Measurements from ENCODE around the gene NAA15.
"Not testable (repeated sequence)": the region's sequence is repeated elsewhere in the genome, so short reads cannot be mapped to it uniquely, and the experiment has no call there.

The NAA15 gene

DNA sequence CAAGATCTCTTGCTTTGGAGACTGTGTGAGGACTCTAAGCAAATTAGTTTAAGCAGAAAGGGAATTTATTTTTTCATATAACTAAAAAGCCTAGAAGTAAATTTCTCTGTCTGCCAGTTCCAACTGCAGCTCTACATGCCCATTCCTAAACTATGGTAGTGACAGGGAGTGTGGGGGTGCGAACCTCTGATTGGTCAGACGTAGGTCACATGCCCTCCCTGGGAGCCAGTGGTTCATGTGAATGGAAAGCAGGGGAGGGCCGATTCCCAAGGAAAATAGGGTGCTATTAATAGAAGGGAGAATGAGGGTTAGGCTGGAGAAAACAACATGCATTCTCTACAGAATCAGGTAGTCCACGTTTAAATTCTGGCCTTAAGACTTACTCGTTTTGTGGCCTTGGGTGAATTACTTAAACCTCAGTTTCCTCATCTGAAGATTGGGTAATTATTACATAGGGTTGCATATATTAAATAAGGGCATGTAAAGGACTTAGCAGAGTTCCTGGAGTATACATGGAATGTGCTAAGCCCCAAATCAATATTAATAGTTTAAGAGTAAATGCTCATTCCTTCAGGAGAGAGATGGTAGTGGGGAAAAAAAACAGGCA is 159.8 kb downstream of the NAA15 start:
- H3F3A ChIP-seq (ENCODE audit: low read depth) = no peaks in the 10 kb centered on the region
- H3K9me2 ChIP-seq (replicated peaks; ENCODE audit: low read depth, low read length) = no peaks in the 10 kb centered on the region
- H3K4me3 ChIP-seq (ENCODE audit: low read length, poor library complexity, severe bottlenecking) = no peak overlapping the region
- peaks cover 27% of the 10 kb centered on the region for H3K4me1 ChIP-seq (ENCODE audit: insufficient read depth, low read length, poor library complexity, severe bottlenecking)
- H3K36me3 ChIP-seq (ENCODE audit: insufficient read depth, low read length) = no peaks in the 10 kb centered on the region
- no peak overlapping the region for H3K4me2 ChIP-seq (ENCODE audit: low read depth, low read length, poor library complexity, severe bottlenecking)
- peaks cover 17% of the 10 kb centered on the region for H4K20me1 ChIP-seq (ENCODE audit: insufficient read depth, low read length, poor library complexity, severe bottlenecking)
- no peaks in the 10 kb centered on the region for H3K27me3 ChIP-seq (ENCODE audit: insufficient read depth, low read length, poor library complexity, severe bottlenecking)
- no peak overlapping the region for H3K9ac ChIP-seq (ENCODE audit: low read depth, low read length, poor library complexity, severe bottlenecking)
- H3K9me3 ChIP-seq (ENCODE audit: insufficient read depth, low read depth, low read length) = no peaks in the 10 kb centered on the region
- H2AFZ ChIP-seq (ENCODE audit: low read length) = no peak overlapping the region
- peaks cover 35% of the 10 kb centered on the region for H3K79me2 ChIP-seq (ENCODE audit: insufficient read depth, low read length)
- TF ChIP-seq, protein P1, sequence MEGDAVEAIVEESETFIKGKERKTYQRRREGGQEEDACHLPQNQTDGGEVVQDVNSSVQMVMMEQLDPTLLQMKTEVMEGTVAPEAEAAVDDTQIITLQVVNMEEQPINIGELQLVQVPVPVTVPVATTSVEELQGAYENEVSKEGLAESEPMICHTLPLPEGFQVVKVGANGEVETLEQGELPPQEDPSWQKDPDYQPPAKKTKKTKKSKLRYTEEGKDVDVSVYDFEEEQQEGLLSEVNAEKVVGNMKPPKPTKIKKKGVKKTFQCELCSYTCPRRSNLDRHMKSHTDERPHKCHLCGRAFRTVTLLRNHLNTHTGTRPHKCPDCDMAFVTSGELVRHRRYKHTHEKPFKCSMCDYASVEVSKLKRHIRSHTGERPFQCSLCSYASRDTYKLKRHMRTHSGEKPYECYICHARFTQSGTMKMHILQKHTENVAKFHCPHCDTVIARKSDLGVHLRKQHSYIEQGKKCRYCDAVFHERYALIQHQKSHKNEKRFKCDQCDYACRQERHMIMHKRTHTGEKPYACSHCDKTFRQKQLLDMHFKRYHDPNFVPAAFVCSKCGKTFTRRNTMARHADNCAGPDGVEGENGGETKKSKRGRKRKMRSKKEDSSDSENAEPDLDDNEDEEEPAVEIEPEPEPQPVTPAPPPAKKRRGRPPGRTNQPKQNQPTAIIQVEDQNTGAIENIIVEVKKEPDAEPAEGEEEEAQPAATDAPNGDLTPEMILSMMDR (conservative IDR thresholded peaks at IDR 0.05; ENCODE audit: low read length) = no peak
- no peak for TF ChIP-seq EZH2phosphoT487 (IDR thresholded peaks at IDR 0.05; ENCODE audit: borderline replicate concordance)

DNA sequence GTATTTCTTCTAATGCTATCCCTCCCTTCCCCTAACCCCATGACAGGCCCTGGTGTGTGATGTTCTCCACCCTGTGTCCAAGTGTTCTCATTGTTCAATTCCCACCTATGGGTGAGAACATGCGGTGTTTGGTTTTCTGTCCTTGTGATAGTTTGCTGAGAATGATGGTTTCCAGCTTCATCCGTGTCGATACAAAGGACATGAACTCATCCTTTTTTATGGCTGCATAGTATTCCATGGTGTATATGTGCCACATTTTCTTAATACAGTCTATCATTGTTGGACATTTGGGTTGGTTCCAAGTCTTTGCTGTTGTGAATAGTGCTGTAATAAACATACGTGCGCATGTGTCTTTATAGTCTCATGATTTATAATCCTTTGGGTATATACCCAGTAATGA is 163.2 kb downstream of the NAA15 start:
- H3K9ac ChIP-seq (ENCODE audit: low read depth, low read length, poor library complexity, severe bottlenecking); H3K9me2 ChIP-seq (replicated peaks; ENCODE audit: low read depth, low read length); H3K4me2 ChIP-seq (ENCODE audit: low read depth, low read length, poor library complexity, severe bottlenecking); H4K20me1 ChIP-seq (ENCODE audit: insufficient read depth, low read length, poor library complexity, severe bottlenecking); H3K4me1 ChIP-seq (ENCODE audit: insufficient read depth, low read length, poor library complexity, severe bottlenecking); H3K4me3 ChIP-seq (ENCODE audit: low read length, poor library complexity, severe bottlenecking); H2AFZ ChIP-seq (ENCODE audit: low read length); H3F3A ChIP-seq (ENCODE audit: low read depth); H3K9me3 ChIP-seq (ENCODE audit: insufficient read depth, low read depth, low read length); H3K36me3 ChIP-seq (ENCODE audit: insufficient read depth, low read length); H3K27me3 ChIP-seq (ENCODE audit: insufficient read depth, low read length, poor library complexity, severe bottlenecking): not testable (repeated sequence)
- H3K79me2 ChIP-seq (ENCODE audit: insufficient read depth, low read length) = peaks cover 21% of the 10 kb centered on the region; the same call in 1 of the 2 replicates

DNA sequence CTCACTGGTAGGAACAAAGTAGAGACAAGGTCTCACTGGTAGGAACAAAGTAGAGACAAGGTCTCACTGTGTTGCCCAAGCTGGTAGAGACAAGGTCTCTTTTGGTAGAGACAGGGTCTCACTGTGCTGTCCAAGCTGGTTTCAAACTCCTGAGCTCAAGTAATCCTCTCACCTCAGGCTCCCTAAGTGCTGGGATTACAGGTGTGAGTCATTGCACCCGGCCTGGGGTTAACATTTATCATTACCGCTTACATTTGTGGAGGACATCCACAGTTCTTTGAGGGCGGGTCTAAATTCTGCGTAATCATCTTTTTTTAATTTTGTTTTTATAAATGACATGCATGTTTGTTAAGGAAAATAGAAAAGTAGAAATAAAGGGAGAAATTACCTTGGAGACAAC is 164.6 kb downstream of the NAA15 start:
- Histone ChIP-seq H3K79me2 (ENCODE audit: insufficient read depth, low read length) (peaks cover 21% of the 10 kb centered on the region; the same call in 1 of the 2 replicates), H3K4me3 (ENCODE audit: low read length, poor library complexity, severe bottlenecking) (no peak overlapping the region), H3K4me2 (ENCODE audit: low read depth, low read length, poor library complexity, severe bottlenecking) (no peak overlapping the region), H3K36me3 (ENCODE audit: insufficient read depth, low read length) (no peaks in the 10 kb centered on the region), H3K9ac (ENCODE audit: low read depth, low read length, poor library complexity, severe bottlenecking) (no peak overlapping the region), H3K27me3 (ENCODE audit: insufficient read depth, low read length, poor library complexity, severe bottlenecking) (no peaks in the 10 kb centered on the region), H3K9me2 (replicated peaks; ENCODE audit: low read depth, low read length) (no peaks in the 10 kb centered on the region), H3F3A (ENCODE audit: low read depth) (no peaks in the 10 kb centered on the region), H4K20me1 (ENCODE audit: insufficient read depth, low read length, poor library complexity, severe bottlenecking) (no peaks in the 10 kb centered on the region), H3K4me1 (ENCODE audit: insufficient read depth, low read length, poor library complexity, severe bottlenecking) (no peaks in the 10 kb centered on the region), H2AFZ (ENCODE audit: low read length) (no peak overlapping the region), H3K9me3 (ENCODE audit: insufficient read depth, low read depth, low read length) (no peaks in the 10 kb centered on the region; the same call in 1 of the 2 replicates)
- TF ChIP-seq, protein P1 (conservative IDR thresholded peaks at IDR 0.05; ENCODE audit: low read length) = no peak
- no peak for TF ChIP-seq EZH2phosphoT487 (IDR thresholded peaks at IDR 0.05; ENCODE audit: borderline replicate concordance)

DNA sequence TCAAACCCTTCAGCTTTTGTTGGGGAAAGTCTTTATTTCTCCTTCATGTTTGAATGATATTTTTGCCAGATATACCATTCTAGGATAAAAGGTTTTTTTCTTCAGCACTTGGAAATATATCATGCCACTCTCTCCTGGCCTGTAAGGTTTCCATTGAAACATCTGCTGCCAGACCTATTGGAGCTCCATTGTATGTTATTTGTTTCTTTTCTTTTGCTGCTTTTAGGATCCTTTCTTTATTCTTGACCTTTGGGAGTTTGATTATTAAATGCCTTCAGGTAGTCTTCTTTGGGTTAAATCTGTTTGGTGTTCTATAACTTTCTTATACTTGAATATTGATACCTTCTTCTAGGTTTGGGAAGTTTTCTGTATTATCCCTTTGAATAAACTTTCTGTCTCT is 167.5 kb downstream of the NAA15 start:
- H3K9ac ChIP-seq (ENCODE audit: low read depth, low read length, poor library complexity, severe bottlenecking); H3F3A ChIP-seq (ENCODE audit: low read depth); H3K4me1 ChIP-seq (ENCODE audit: insufficient read depth, low read length, poor library complexity, severe bottlenecking); H3K4me2 ChIP-seq (ENCODE audit: low read depth, low read length, poor library complexity, severe bottlenecking); H3K4me3 ChIP-seq (ENCODE audit: low read length, poor library complexity, severe bottlenecking); H2AFZ ChIP-seq (ENCODE audit: low read length); H3K9me2 ChIP-seq (replicated peaks; ENCODE audit: low read depth, low read length); H4K20me1 ChIP-seq (ENCODE audit: insufficient read depth, low read length, poor library complexity, severe bottlenecking); H3K9me3 ChIP-seq (ENCODE audit: insufficient read depth, low read depth, low read length); H3K27me3 ChIP-seq (ENCODE audit: insufficient read depth, low read length, poor library complexity, severe bottlenecking): not testable (repeated sequence)
- Histone ChIP-seq H3K79me2 (ENCODE audit: insufficient read depth, low read length) (peaks cover 17% of the 10 kb centered on the region; the same call in 1 of the 2 replicates), H3K36me3 (ENCODE audit: insufficient read depth, low read length) (peaks cover 11% of the 10 kb centered on the region; the same call in 1 of the 2 replicates)

Data from Loucy (cell line).